Astrocyte (in vitro differentiated cells and primary cell): ENCODE data around the gene AKAP1. TPM values are rescaled to one million over a fixed set of nuclear protein-coding genes. Genes with fewer than 3 reads are reported as not detected.

Experiments used
- DNase-seq: peaks from one replicate; pipeline ENCODE4 v3.0.0-alpha.2; 2010; ENCODE audit warnings: low read depth
- FAIRE-seq: peaks from 2 replicates; lab custom pipeline; 2011; peaks lifted over from hg19 to GRCh38; lab: Jason Lieb, UNC
- H2AFZ ChIP-seq: 2 replicates; pipeline ENCODE4 v1.6.0; 2012; ENCODE audit warnings: low read depth, low read length, inconsistent platforms
- H3K27ac ChIP-seq: 2 replicates; pipeline ENCODE4 v1.5.1; 2011; ENCODE audit warnings: low read depth, low read length, inconsistent platforms
- H3K27me3 ChIP-seq: 2 replicates; pipeline ENCODE4 v1.6.0; 2011; ENCODE audit warnings: low read length, inconsistent platforms; ENCODE audit not compliant: insufficient read depth
- H3K36me3 ChIP-seq: 2 replicates; pipeline ENCODE4 v1.5.1; 2011; ENCODE audit warnings: low read length, inconsistent platforms; ENCODE audit not compliant: insufficient read depth
- H3K4me1 ChIP-seq: 2 replicates; pipeline ENCODE4 v1.5.1; 2011; ENCODE audit warnings: low read length, inconsistent platforms; ENCODE audit not compliant: insufficient read depth
- H3K4me2 ChIP-seq: 2 replicates; pipeline ENCODE4 v1.6.0; 2012; ENCODE audit warnings: low read length, inconsistent platforms
- H3K4me3 ChIP-seq: 2 replicates; pipeline ENCODE4 v1.5.1; 2011; ENCODE audit warnings: low read depth, mild to moderate bottlenecking, low read length, inconsistent platforms; ENCODE audit not compliant: insufficient read depth
- H3K79me2 ChIP-seq: 2 replicates; pipeline ENCODE4 v1.6.0; 2012; ENCODE audit warnings: mild to moderate bottlenecking, low read length, inconsistent platforms; ENCODE audit not compliant: insufficient read depth
- H3K9ac ChIP-seq: 2 replicates; pipeline ENCODE4 v1.6.0; 2012; ENCODE audit warnings: mild to moderate bottlenecking, low read length, inconsistent platforms
- H3K9me3 ChIP-seq: 2 replicates; pipeline ENCODE4 v1.5.1; 2012; ENCODE audit warnings: low read depth, mild to moderate bottlenecking, low read length, inconsistent platforms; ENCODE audit not compliant: insufficient read depth
- H4K20me1 ChIP-seq: 2 replicates; pipeline ENCODE4 v1.6.0; 2012; ENCODE audit warnings: low read length, inconsistent platforms; ENCODE audit not compliant: insufficient read depth
- H3K27ac Mint-ChIP-seq: one replicate; pipeline ENCODE4 v1.8.0; 2021; ENCODE audit warnings: mild to moderate bottlenecking, mixed read lengths; ENCODE audit not compliant: unreplicated experiment
- H3K27me3 Mint-ChIP-seq: one replicate; pipeline ENCODE4 v1.8.0; 2021; ENCODE audit warnings: low read depth, mixed read lengths; ENCODE audit not compliant: unreplicated experiment
- H3K36me3 Mint-ChIP-seq: one replicate; pipeline ENCODE4 v1.8.0; 2021; ENCODE audit warnings: low read depth, mixed read lengths; ENCODE audit not compliant: unreplicated experiment
- H3K4me1 Mint-ChIP-seq: one replicate; pipeline ENCODE4 v1.8.0; 2021; ENCODE audit warnings: low read depth, mixed read lengths; ENCODE audit not compliant: unreplicated experiment
- H3K4me3 Mint-ChIP-seq: one replicate; pipeline ENCODE4 v1.8.0; 2021; ENCODE audit warnings: mild to moderate bottlenecking, moderate library complexity, mixed read lengths; ENCODE audit not compliant: unreplicated experiment
- H3K9me3 Mint-ChIP-seq: one replicate; pipeline ENCODE4 v1.8.0; 2021; ENCODE audit warnings: mild to moderate bottlenecking, mixed read lengths; ENCODE audit not compliant: unreplicated experiment
- CTCF ChIP-seq: IDR thresholded peaks from 2 replicates; pipeline ENCODE4 v1.5.1; 2011; ENCODE audit warnings: low read depth, mild to moderate bottlenecking, inconsistent platforms, low read length, moderate library complexity; ENCODE audit not compliant: insufficient read depth
- EZH2 ChIP-seq: IDR thresholded peaks from 2 replicates; pipeline ENCODE4 v1.6.1; 2012; ENCODE audit warnings: mild to moderate bottlenecking, low read length, inconsistent platforms; ENCODE audit not compliant: insufficient read depth
- total RNA-seq: library from RNA; stranded (reverse); gene quantifications from 2 replicates; pipeline ENCODE4 v1.2.1, GENCODE V29; 2021

AKAP1 gene
- total RNA-seq, 1 donor from 2014 or later = 12.5 TPM

GRCh38 chr17:57108671-57109392, 23.8 kb downstream of the AKAP1 start:
- Histone ChIP-seq H3K9ac (no peak overlapping the region), H3K79me2 (no peaks in the 10 kb centered on the region)

GRCh38 chr17:57109393-57110151, 24.5 kb downstream of the AKAP1 start:
- no peak overlapping the region for H3K4me3 ChIP-seq
- H2AFZ ChIP-seq = no peak overlapping the region
- DNase-seq (no peak), FAIRE-seq (no peak)
- peaks cover 2% of the 10 kb centered on the region for H3K9me3 Mint-ChIP-seq
- H3K27me3 ChIP-seq = no peaks in the 10 kb centered on the region
- peaks cover 3% of the 10 kb centered on the region for H3K9me3 ChIP-seq
- H3K4me1 ChIP-seq = peaks cover 11% of the 10 kb centered on the region
- H3K4me1 Mint-ChIP-seq = peaks cover 13% of the 10 kb centered on the region
- H4K20me1 ChIP-seq = peaks cover 27% of the 10 kb centered on the region
- H3K79me2 ChIP-seq = no peaks in the 10 kb centered on the region
- no peaks in the 10 kb centered on the region for H3K27me3 Mint-ChIP-seq
- H3K27ac ChIP-seq = no peak overlapping the region
- H3K9ac ChIP-seq = no peak overlapping the region
- H3K4me2 ChIP-seq = no peak overlapping the region
- no peak overlapping the region for H3K4me3 Mint-ChIP-seq
- TF ChIP-seq CTCF (no peak), EZH2 (no peak)
- no peak overlapping the region for H3K27ac Mint-ChIP-seq
- H3K36me3 ChIP-seq = no peaks in the 10 kb centered on the region
- peaks cover 16% of the 10 kb centered on the region for H3K36me3 Mint-ChIP-seq

More at GRCh38 chr17:57108671-57109392, 23.8 kb downstream of the AKAP1 start:
- no peak overlapping the region for H3K27ac ChIP-seq
- Mint-ChIP-seq H3K4me1 (peaks cover 15% of the 10 kb centered on the region), H3K36me3 (peaks cover 12% of the 10 kb centered on the region), H3K9me3 (peaks cover 2% of the 10 kb centered on the region), H3K4me3 (no peak overlapping the region), H3K27ac (no peak overlapping the region), H3K27me3 (no peaks in the 10 kb centered on the region)
- H3K4me2 ChIP-seq = no peak overlapping the region
- H3K27me3 ChIP-seq = no peaks in the 10 kb centered on the region
- H3K4me3 ChIP-seq = no peak overlapping the region
- peaks cover 11% of the 10 kb centered on the region for H3K4me1 ChIP-seq
- no peaks in the 10 kb centered on the region for H3K36me3 ChIP-seq
- no peaks in the 10 kb centered on the region for H3K9me3 ChIP-seq
- H4K20me1 ChIP-seq = peaks cover 34% of the 10 kb centered on the region
- no peak for FAIRE-seq
- H2AFZ ChIP-seq = no peak overlapping the region
- no peak for DNase-seq
- TF ChIP-seq CTCF (no peak), EZH2 (no peak)
